HL-60 (cell line): Measurements from ENCODE around the gene ATG4B.
A peak's percentile ranks its signal among the peaks of the same experiment; 100 is the strongest.

Experiments
- DNase-seq, 2 experiments: peaks; one replicate each; pipeline ENCODE4 v3.0.0-alpha.2; 2010 to 2020; ENCODE audit warnings: low read depth in 1 of 2, low spot score in 1 of 2
- H3K27ac ChIP-seq: fragments of 250-450 bp; sonication (Bioruptor Pico); replicated peaks from 2 replicates; pipeline ENCODE4 v1.5.1; 2020; ENCODE audit warnings: mild to moderate bottlenecking, moderate library complexity
- H3K27me3 ChIP-seq: fragments of 250-450 bp; sonication (Bioruptor Pico); 2 replicates; pipeline ENCODE4 v1.5.1; 2021; ENCODE audit warnings: mild to moderate bottlenecking, moderate library complexity; ENCODE audit not compliant: insufficient read depth, poor library complexity, severe bottlenecking
- H3K4me3 ChIP-seq: replicated peaks from 2 replicates; pipeline ENCODE4 v1.5.1; 2011; ENCODE audit warnings: mild to moderate bottlenecking, control low read depth, low read length; ENCODE audit not compliant: insufficient read depth
- CTCF ChIP-seq: IDR thresholded peaks from one replicate; pipeline ENCODE4 v1.5.1; 2011; ENCODE audit warnings: low read length, control low read depth, inconsistent platforms; ENCODE audit not compliant: insufficient read depth
- GABPA ChIP-seq: IDR thresholded peaks from 2 replicates; pipeline ENCODE4 v1.6.1; 2012; ENCODE audit warnings: low read depth
- POLR2AphosphoS5 ChIP-seq: IDR thresholded peaks from 2 replicates; pipeline ENCODE4 v1.6.1; 2012; ENCODE audit warnings: low read depth
- REST ChIP-seq: IDR thresholded peaks from 2 replicates; pipeline ENCODE4 v1.6.1; 2012; ENCODE audit warnings: low read depth; ENCODE audit not compliant: insufficient replicate concordance
- SPI1 ChIP-seq: IDR thresholded peaks from 2 replicates; pipeline ENCODE4 v1.6.1; 2012; ENCODE audit warnings: low read depth, mild to moderate bottlenecking, borderline replicate concordance

The ATG4B gene

GRCh38 chr2:241615522-241616052 is 21.9 kb upstream of the ATG4B start:
- H3K27ac ChIP-seq, result no peak overlapping the region
- DNase-seq, result no peak

GRCh38 chr2:241616168-241617125 is 21.0 kb upstream of the ATG4B start:
- no peak overlapping the region for H3K27ac ChIP-seq
- DNase-seq, result no peak
- no peak for TF ChIP-seq POLR2AphosphoS5
- TF ChIP-seq CTCF, result no peak
- TF ChIP-seq GABPA, result no peak
- no peak for TF ChIP-seq REST
- TF ChIP-seq SPI1, result no peak
- no peak overlapping the region for H3K4me3 ChIP-seq
- H3K27me3 ChIP-seq, result no peaks in the 10 kb centered on the region

More at GRCh38 chr2:241615522-241616052, 21.9 kb upstream of the ATG4B start:
- no peaks in the 10 kb centered on the region for H3K27me3 ChIP-seq
- TF ChIP-seq POLR2AphosphoS5 (no peak), CTCF (no peak), GABPA (no peak), SPI1 (no peak), REST (no peak)
- no peak overlapping the region for H3K4me3 ChIP-seq

GRCh38 chr2:241617431-241618154 is 19.9 kb upstream of the ATG4B start:
- no peak for DNase-seq
- TF ChIP-seq POLR2AphosphoS5 (no peak), SPI1 (no peak), GABPA (peak; percentile 32; the same call in 1 of the 2 replicates)
- Histone ChIP-seq H3K27ac (no peak overlapping the region), H3K27me3 (no peaks in the 10 kb centered on the region), H3K4me3 (no peak overlapping the region)

GRCh38 chr2:241618296-241618805 is 19.1 kb upstream of the ATG4B start:
- DNase-seq, result no peak
- Histone ChIP-seq H3K27me3 (no peaks in the 10 kb centered on the region), H3K4me3 (no peak overlapping the region), H3K27ac (no peak overlapping the region)
- no peak for TF ChIP-seq REST
